Osteoblast (primary cell): ENCODE data around the gene RYK. TPM values are rescaled to one million over a fixed set of nuclear protein-coding genes. Genes with fewer than 3 reads are reported as not detected.

ENCODE experiments used
- DNase-seq: peaks from one replicate; pipeline ENCODE4 v3.0.0; 2011; ENCODE audit warnings: low spot score, mixed read lengths; ENCODE audit not compliant: insufficient read length; ENCODE audit errors: missing footprints
- H2AFZ ChIP-seq: 2 replicates; pipeline ENCODE4 v1.6.0; 2011; ENCODE audit warnings: mild to moderate bottlenecking, low read length
- H3K27ac ChIP-seq: 2 replicates; pipeline ENCODE4 v1.5.1; 2011; ENCODE audit warnings: mild to moderate bottlenecking, low read depth, low read length, moderate library complexity
- H3K27me3 ChIP-seq: 2 replicates; pipeline ENCODE4 v1.6.0; 2012; ENCODE audit warnings: mild to moderate bottlenecking, control low read depth, inconsistent platforms, low read length, moderate library complexity; ENCODE audit not compliant: insufficient read depth
- H3K36me3 ChIP-seq: 2 replicates; pipeline ENCODE4 v1.5.1; 2011; ENCODE audit warnings: mild to moderate bottlenecking, low read length, control low read depth, moderate library complexity; ENCODE audit not compliant: insufficient read depth
- H3K4me1 ChIP-seq: 2 replicates; pipeline ENCODE4 v1.5.1; 2011; ENCODE audit warnings: mild to moderate bottlenecking, low read length, control low read depth, moderate library complexity; ENCODE audit not compliant: insufficient read depth
- H3K4me2 ChIP-seq: 2 replicates; pipeline ENCODE4 v1.6.0; 2011; ENCODE audit warnings: mild to moderate bottlenecking, low read length; ENCODE audit not compliant: insufficient read depth
- H3K4me3 ChIP-seq: fragments of 200-600 bp; sonication (generic); 3 replicates; pipeline ENCODE4 v1.5.1; 2012; ENCODE audit warnings: mild to moderate bottlenecking, low read length, inconsistent platforms; ENCODE audit not compliant: insufficient read depth
- H3K79me2 ChIP-seq: 2 replicates; pipeline ENCODE4 v1.6.0; 2012; ENCODE audit warnings: mild to moderate bottlenecking, low read length, control low read depth, inconsistent platforms; ENCODE audit not compliant: insufficient read depth
- H3K9me3 ChIP-seq: 2 replicates; pipeline ENCODE4 v1.5.1; 2011; ENCODE audit warnings: low read depth, low read length, control low read depth
- H4K20me1 ChIP-seq: 2 replicates; pipeline ENCODE4 v1.6.0; 2012; ENCODE audit warnings: mild to moderate bottlenecking, low read length, control low read depth; ENCODE audit not compliant: insufficient read depth
- total RNA-seq: library from RNA; depleted of rRNA; stranded (reverse); fragments of >200 nt; gene quantifications from 2 replicates; pipeline ENCODE4 v1.2.3, GENCODE V29; 2012
- TF ChIP-seq, protein P1 (sequence below): IDR thresholded peaks from 2 replicates; pipeline ENCODE4 v1.5.1; 2011; ENCODE audit warnings: mild to moderate bottlenecking, low read depth, low read length, moderate library complexity; ENCODE audit errors: extremely low read depth

Gene RYK
- total RNA-seq, 1 donor: 117 TPM

DNA sequence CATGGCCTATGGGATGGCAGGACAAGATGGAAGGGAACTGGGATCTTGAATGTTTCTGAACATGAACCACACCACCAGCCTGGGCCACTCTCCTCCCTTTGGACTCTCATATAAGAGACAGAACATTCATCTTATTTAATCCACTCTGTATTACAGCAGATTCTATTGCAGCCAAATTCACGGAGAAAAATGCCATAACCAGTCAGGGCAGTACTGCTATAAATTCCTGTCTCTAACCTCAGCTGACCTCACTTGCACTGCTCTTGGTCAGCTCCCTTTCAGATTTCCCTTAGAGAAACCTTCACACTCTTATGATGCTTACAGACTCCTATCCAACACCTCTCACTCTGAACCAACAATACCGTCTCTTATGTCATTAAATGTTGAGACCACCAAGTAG, 101.4 kb downstream of the RYK start:
- no peaks in the 10 kb centered on the region for H3K9me3 ChIP-seq
- peaks cover 13% of the 10 kb centered on the region for H4K20me1 ChIP-seq
- TF ChIP-seq, protein P1, sequence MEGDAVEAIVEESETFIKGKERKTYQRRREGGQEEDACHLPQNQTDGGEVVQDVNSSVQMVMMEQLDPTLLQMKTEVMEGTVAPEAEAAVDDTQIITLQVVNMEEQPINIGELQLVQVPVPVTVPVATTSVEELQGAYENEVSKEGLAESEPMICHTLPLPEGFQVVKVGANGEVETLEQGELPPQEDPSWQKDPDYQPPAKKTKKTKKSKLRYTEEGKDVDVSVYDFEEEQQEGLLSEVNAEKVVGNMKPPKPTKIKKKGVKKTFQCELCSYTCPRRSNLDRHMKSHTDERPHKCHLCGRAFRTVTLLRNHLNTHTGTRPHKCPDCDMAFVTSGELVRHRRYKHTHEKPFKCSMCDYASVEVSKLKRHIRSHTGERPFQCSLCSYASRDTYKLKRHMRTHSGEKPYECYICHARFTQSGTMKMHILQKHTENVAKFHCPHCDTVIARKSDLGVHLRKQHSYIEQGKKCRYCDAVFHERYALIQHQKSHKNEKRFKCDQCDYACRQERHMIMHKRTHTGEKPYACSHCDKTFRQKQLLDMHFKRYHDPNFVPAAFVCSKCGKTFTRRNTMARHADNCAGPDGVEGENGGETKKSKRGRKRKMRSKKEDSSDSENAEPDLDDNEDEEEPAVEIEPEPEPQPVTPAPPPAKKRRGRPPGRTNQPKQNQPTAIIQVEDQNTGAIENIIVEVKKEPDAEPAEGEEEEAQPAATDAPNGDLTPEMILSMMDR: no peak
- no peaks in the 10 kb centered on the region for H3K79me2 ChIP-seq
- peaks cover 3% of the 10 kb centered on the region for H3K4me1 ChIP-seq
- H3K4me2 ChIP-seq: no peak overlapping the region
- H3K4me3 ChIP-seq: no peak overlapping the region
- no peaks in the 10 kb centered on the region for H3K27me3 ChIP-seq
- no peak overlapping the region for H2AFZ ChIP-seq
- no peak overlapping the region for H3K27ac ChIP-seq
- no peak for DNase-seq
- peaks cover 3% of the 10 kb centered on the region for H3K36me3 ChIP-seq

- TF ChIP-seq, protein P1: no peak
- H3K27ac ChIP-seq: no peak overlapping the region
- H3K9me3 ChIP-seq: no peaks in the 10 kb centered on the region
- no peak for DNase-seq
- no peak overlapping the region for H2AFZ ChIP-seq
- H3K79me2 ChIP-seq: no peaks in the 10 kb centered on the region
- no peaks in the 10 kb centered on the region for H3K36me3 ChIP-seq
- H3K27me3 ChIP-seq: no peaks in the 10 kb centered on the region
- peaks cover 3% of the 10 kb centered on the region for H3K4me1 ChIP-seq
- no peak overlapping the region for H3K4me2 ChIP-seq
- H3K4me3 ChIP-seq: no peak overlapping the region
- H4K20me1 ChIP-seq: peaks cover 13% of the 10 kb centered on the region
Observed at GRCh38 chr3:134148534-134148933, 102.1 kb downstream of the RYK start.

DNA sequence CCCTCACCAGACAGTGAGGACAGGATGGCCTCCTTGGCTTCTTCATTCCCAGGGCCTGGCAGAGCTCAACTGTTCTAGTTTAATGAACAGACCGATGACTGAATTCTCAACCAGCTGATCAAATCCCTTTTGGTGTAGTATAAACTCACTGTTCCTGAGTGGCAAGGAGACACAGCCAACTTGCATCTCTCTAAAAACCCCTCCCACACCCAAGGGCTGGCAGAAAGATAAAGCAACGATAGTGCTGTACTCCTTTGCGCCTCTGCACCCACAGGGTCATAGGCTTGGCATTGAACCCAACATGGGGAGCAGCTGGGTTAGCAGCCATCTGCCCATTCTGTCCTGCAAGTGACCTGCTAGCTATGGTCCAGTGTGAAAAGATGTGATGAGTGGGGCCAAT, 103.2 kb downstream of the RYK start:
- peaks cover 3% of the 10 kb centered on the region for H3K4me1 ChIP-seq
- DNase-seq: no peak
- no peaks in the 10 kb centered on the region for H3K36me3 ChIP-seq
- no peaks in the 10 kb centered on the region for H3K79me2 ChIP-seq
- H3K27ac ChIP-seq: no peak overlapping the region
- H3K27me3 ChIP-seq: no peaks in the 10 kb centered on the region
- H3K9me3 ChIP-seq: no peaks in the 10 kb centered on the region
- H2AFZ ChIP-seq: no peak overlapping the region
- no peak overlapping the region for H3K4me3 ChIP-seq
- peaks cover 13% of the 10 kb centered on the region for H4K20me1 ChIP-seq
- H3K4me2 ChIP-seq: no peak overlapping the region
- TF ChIP-seq, protein P1: no peak

DNA sequence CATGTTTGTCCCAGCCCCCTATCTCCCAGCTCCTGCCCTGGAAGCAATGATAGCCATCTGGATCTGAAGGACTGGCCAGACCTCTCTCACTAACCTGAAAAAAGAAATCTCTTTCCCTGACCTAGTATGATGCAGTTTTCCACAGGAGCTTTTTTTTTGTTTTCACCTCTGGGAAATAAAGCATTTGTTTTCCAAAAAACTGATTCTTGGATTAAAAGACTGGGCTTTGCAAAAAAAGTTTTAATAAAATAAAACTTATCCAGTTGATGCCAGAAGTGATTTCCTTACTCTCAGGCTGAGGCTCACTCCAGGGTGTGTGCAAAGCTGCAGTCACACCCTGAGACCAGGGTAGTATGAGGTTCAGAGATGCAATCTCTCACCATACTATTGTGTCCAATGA, 104.0 kb downstream of the RYK start:
- Histone ChIP-seq H3K4me3 (no peak overlapping the region), H3K27me3 (no peaks in the 10 kb centered on the region), H3K36me3 (no peaks in the 10 kb centered on the region), H4K20me1 (peaks cover 13% of the 10 kb centered on the region), H2AFZ (no peak overlapping the region), H3K9me3 (no peaks in the 10 kb centered on the region), H3K4me2 (no peak overlapping the region), H3K27ac (no peak overlapping the region), H3K4me1 (peaks cover 3% of the 10 kb centered on the region), H3K79me2 (no peaks in the 10 kb centered on the region)
- DNase-seq: no peak
- TF ChIP-seq, protein P1: no peak
